Dermis blood vessel endothelial cell (primary cell): ENCODE data around the gene NUP54. TPM values are rescaled to one million over a fixed set of nuclear protein-coding genes. Genes with fewer than 3 reads are reported as not detected.

ENCODE experiments used
- DNase-seq: peaks from one replicate; pipeline ENCODE4 v3.0.0; 2010
- total RNA-seq: library from RNA; depleted of rRNA; stranded (reverse); fragments of >200 nt; gene quantifications from 2 replicates; pipeline ENCODE4 v1.2.3, GENCODE V29; 2014

NUP54 gene
- total RNA-seq, 1 donor from 2014 or later = 59.1 TPM

DNA sequence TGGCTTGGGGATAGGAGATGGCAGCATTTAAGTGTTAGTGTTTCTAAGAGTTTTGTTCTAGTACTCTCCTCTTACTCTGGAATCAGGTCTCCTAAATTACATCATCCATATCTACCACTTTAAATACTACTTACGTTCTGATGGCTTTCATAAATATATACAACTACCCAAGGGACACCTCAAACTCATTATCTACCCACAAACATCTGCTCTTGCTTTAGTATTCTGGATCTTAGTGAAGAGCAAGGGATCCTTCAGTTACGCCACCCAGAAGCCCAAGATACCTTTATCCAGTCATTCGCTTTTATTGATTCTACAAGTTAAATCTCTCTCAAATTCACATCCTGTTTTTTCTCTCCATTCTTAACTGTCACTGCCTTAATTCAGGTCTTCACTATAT, 7.0 kb downstream of the NUP54 start:
- DNase-seq = no peak

GRCh38 chr4:76127754-76128153, 20.4 kb downstream of the NUP54 start:
- no peak for DNase-seq

- no peak for DNase-seq
These were observed 22.4 kb downstream of the NUP54 start for GRCh38 chr4:76125816-76126215.

- no peak for DNase-seq
These were observed 28.0 kb downstream of the NUP54 start for GRCh38 chr4:76120199-76120598.

GRCh38 chr4:76117536-76117935, 30.7 kb downstream of the NUP54 start:
- DNase-seq = no peak

DNA sequence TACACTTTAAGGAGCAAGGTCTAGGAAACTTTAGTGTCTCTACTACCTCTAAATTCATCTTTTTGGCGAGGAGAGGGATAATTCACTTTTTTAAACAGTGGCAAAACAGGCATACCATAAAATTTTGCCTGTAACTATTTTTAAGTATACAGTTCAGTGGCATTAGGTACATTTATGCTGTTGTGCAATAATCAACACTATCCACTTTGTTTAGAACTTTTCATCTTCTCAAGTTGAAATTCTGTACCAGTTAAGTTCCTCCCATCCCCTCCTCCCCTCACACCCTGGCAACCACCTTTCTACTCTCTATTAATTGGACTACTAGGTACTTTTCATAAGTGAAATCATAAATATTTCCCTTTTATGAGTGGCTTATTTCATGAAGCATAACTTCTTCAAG, 31.4 kb downstream of the NUP54 start:
- no peak for DNase-seq

GRCh38 chr4:76108467-76109181, 39.6 kb downstream of the NUP54 start:
- no peak for DNase-seq

DNA sequence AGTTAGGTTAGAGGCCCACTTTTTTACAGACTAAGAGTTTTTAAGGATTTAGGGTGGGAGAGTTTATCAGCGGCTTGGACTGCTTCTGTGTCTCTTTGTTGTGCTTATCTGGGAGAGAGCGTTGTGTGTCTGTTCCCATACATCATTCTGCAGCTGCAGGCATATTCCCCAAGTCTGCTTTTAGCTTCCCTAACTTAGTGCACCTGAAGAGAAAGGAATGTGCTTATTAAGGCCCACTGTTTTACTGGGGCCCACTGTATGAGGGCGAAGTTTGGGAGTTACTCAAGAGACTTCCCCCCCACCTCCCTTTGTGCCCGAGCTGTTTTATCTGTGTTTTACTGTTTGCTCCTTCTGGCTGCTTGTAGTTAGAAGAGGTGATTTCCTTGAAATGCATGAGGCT, 41.8 kb downstream of the NUP54 start:
- DNase-seq = no peak

DNA sequence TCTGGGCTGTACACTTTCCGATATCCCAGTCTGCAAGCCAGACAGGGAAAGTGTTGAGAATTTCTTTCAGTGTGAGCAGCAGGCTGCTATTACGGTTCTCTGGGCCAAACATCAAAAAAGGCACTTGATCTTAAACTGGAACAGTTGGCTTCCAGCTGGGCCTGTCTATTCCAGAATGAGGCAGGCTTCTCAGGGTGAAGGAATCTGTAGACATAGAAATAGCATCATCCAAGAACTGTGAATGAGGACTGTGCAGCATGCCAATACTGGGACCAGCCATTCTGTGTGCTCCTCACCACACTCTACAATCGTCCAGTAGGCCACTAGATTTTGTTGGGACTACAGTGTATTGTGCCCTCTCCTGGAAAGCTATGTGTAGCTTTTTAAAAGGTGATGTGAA, 42.5 kb downstream of the NUP54 start:
- DNase-seq = no peak

DNA sequence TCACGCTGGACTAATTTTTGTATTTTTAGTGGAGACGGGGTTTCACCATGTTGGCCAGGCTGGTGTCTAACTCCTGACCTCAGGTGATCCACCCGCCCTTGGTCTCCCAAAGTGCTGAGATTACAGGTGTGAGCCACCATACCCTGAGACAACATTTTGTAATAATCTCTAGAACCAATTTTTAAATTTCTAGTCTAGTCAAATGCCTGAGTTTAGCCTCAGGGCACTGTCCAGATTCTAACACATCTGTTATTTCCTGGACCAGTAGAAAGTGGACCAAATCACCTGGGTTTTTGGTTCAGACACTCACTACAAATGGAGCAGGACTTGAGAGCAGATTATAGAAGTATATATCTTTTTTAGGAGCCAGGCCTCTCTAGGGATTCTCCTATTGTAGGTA, 52.1 kb downstream of the NUP54 start:
- no peak for DNase-seq

DNA sequence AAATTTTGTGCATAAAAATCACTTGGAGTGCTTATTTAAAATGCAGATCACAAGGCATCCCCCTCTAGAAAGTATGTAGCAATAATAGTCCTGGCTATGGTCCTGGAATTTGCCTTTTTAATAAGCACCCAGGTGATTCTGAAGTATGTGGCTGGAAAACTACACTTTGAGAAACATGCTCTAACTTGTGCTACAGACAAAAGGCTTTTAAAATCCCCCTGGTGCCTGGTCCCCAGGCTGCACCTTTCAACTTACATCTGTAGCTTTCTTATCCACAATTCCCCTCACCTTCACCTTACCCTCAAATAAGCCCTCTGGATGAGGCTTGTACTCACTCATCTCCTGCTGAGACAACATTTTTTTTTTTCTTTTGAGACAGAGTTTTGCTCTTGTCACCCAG, 52.6 kb downstream of the NUP54 start:
- no peak for DNase-seq

- no peak for DNase-seq
These were observed 57.1 kb downstream of the NUP54 start for GRCh38 chr4:76091052-76091451.

- DNase-seq = peak; percentile 81
These were observed 57.9 kb downstream of the NUP54 start for GRCh38 chr4:76090241-76090691.

DNA sequence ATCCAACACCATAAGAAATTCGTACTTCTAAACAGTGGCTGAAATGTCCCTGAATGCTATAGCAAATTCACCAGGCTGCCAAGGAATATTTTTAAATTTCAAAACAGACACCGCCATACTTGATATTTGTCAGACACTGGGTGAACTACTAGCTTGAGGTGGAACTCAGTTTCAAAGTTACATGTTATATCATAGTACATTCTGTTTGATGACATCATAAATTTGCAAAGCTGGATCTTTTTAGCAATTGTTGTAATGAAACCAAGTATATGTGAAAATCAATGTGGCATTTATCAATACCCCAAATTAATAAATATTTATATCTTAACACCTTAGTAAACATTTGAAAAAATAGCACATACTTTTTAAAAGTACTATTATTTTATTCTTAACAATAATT, 59.5 kb downstream of the NUP54 start:
- DNase-seq = no peak

DNA sequence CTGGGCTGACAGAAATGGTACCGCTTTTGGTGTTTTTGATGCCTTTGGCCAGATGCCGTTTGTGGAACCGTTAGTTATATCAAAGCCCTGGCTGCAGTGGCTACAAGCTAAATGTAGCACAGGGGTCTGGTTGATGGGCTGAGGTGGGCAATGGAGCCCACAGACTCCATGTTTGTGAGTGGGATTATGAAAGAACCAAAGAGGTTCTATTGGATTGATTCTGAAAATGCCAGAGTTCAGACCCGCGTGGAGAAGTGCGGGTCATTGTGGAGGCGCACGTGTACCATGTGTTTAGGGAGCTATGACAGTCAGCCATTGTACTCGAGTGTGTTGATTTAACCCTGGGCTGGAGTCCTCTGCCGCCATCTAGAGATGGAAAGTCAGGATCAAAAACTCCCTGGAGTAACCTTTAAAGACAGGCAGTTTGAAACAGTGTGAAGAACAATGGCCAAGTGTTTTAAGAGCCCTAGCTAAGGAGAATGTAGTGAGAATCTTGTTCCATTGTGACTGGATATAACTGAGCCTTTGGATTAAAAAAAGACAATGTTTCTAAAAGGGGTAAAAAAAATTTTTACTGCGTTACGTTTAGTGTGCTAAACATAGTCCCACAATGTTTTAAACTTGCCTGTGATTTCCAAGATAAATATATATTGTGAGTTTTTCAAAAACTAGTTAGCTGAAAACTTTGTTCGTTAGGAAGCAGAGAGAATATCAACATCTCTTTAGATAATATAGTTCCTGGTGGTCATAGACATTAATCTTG, 61.0 kb downstream of the NUP54 start:
- DNase-seq = peak; percentile 84

GRCh38 chr4:76084542-76084941, 63.7 kb downstream of the NUP54 start:
- DNase-seq = no peak

- no peak for DNase-seq
These were observed 64.7 kb downstream of the NUP54 start for GRCh38 chr4:76083386-76083988.

DNA sequence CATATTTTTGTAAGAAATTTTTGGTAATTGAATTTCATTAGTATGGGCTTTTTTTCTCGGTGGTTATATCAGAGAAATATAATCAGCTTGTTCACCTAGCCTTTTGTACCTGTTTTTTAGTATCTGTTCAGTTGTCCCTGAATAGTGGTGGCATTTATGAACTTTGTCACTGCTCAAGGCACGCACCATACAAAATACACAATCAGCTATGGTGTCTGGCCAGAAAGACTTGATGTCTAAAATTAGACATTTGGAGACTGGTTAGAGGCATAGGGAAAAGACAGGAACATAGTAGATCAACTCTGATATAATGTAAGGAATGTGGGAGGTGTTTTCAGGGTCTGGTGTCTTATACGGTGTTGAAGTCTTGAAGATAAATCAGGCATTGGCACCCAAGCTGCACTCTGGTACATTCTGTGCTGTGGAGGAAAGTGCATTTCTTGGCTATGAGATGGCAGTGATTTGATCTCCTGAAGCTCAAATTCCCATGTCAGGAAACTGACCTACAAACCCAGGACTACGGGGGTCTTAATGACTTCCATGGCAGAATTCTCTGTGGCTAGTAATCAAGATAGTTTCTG, 70.1 kb downstream of the NUP54 start:
- DNase-seq = no peak

DNA sequence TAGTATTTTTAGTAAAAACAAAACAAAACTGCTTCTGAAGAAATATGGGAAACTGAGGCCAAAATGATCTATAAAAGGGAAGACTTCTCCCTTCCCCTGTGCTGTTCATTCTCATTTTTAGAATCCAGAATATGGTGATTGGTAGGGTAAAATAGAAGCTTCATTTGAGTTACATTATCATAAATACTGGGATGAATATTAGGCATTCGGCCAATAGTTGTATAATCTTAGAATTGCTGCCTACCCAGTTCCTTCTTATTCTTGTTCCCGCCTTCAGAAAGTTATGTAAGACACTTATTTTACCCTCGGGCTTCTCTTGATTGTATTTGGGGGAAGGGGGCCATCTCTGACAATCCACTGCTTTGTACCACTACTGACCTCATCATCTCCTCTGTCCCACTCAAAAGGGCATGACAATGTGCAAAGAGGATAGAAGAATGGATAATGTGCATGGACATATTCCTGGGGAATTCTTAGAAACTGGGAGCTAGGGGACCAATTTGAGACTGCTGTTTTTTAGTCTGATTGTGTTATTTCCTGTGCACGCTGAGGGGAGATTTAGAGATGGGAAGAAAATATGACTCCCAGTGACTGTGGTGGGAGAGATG, 73.1 kb downstream of the NUP54 start:
- DNase-seq = no peak

GRCh38 chr4:76074468-76074867, 73.7 kb downstream of the NUP54 start, which contains the start of gene ART3:
ART3 (plus strand) TSS chr4:76074709; CDS start chr4:76075890, 1,181 bp downstream.
- no peak for DNase-seq

- no peak for DNase-seq
These were observed 75.4 kb downstream of the NUP54 start for GRCh38 chr4:76072760-76073159.

DNA sequence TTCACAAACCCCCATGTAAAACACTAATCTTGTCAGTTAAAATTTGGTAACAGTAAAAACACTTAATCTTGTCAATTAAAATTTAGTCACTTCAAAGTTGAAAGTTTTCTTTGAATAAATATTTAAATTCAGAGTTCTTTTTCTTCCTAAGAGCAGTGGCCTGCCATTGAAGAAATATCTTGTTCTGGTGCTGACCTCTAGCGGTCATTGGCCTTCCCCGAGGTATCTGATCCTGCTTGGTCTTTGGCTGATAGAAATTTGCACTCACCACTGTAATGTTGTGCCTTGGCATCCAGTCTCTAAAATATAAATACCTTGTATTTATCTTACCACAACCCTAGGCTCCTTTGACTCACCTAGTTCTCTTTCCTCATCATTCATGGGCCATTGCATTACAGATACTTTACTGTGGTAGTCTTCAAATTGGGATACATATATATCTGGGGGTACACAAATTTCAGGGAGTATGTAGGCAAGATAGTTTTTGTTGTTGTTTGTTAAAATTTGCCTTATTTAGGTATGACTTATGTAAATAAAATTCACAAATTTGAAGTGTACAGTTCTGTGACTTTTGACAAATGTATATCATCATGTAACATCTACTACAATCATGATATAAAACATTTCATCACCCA, 80.4 kb downstream of the NUP54 start:
- DNase-seq = peak; percentile 88
